Stimulated activated CD4-positive, alpha-beta T cell treated with anti-CD3 and anti-CD28 coated beads, TNF-alpha, amount 100 ng/mL, for 24 hours (primary cell): ENCODE data around the gene PRKAG1.

ENCODE experiments used
- DNase-seq, 3 experiments: peaks; one replicate each; pipeline ENCODE4 v3.0.0-alpha.2; 2020; ENCODE audit warnings: low read depth in 3 of 3

PRKAG1 gene

DNA sequence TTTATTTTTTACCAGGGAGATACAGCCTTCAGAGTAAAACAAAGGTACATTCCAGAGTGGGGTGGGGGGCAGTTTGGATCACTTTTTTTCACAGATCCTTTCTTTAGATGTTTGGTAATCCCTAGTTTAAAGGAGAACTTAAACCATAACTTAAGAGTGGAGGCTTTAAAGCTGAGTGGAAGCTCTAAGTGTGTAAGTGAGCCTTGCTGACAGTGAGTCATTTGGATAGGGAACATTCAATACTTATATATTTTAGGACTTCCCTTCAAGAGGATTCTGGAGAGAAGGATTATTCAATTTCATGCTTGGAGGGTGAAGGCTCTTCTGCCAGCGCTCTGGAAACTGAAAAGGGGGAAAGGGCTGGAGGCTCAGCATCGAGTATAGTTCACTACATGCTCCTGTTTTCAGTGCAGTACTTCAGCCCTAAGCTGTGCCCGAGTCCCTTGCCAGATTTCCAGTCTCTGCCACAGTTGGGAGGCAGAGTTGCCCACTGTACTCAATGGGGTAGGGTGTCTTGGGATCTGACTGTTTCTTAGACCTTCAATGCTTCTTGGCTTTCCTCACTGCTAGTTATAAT, 8.4 kb downstream of the PRKAG1 start:
- no peak for DNase-seq

DNA sequence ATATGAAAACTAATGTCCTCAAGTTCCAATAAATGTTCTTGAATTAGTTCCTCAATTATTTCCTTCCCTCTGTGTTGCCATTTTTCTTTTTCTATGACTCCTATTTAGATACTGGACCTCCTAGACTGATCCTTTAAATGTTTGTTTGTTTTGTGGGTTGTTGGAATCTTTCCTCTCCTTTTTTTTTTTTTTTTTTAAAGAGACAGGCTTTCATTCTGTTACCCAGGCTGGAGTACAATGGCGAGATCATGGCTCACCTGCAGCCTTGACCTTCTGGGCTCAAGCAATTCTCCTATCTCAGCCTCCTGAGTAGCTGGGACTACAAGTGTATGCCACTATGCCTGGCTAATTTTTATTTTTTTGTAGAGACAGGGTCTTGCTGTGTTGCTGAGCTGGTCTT, 9.6 kb downstream of the PRKAG1 start:
- no peak for DNase-seq

GRCh38 chr12:49000346-49000745, 18.2 kb downstream of the PRKAG1 start:
- no peak for DNase-seq

DNA sequence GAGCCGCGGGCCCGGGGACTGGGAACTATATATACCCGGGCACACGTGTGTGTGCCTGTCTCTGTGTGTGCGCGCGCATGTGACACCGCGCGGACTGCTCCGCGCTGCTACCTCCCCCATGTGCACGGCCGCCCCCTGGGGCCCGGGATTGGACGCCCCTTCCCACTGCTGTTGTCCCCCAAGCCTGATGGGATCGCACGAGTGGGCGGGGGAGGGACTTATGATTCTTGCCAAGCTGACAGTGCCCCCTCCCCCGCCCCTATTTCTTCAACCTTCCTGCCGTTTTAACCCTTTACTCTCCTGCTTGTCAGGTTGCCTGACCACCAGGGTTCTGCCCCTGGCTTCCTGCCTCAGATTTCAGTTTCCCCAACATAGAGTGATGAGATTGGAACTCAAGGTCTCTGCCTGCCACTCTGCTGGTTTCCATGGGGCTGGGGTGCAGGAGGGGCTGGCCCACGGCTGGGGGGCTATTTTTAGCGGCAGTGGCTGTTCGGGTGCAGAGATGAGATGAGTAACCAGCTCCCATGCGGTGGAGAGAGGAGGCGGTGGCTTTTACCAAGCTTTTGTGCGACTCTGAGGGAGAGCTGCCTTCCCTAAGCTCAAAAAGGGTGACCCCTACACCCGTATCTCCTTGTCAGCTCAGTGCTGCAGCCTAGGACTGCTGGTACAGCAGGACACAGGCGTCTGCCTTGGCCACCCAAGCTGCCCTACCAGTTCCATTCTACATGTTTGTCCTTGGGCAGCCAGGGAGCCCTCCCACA, 19.0 kb downstream of the PRKAG1 start, which contains the start of gene DDN:
Gene DDN, minus strand, starts transcription at position 5 of the 761 bp plus-strand sequence. CDS start 88 bp downstream, outside the sequence.
- DNase-seq, result peak in 1 of 3 experiments; percentile 47

- peak in 1 of 3 experiments; percentile 28 for DNase-seq
Observed at GRCh38 chr12:48998497-48999353, 19.9 kb downstream of the PRKAG1 start.

GRCh38 chr12:48997719-48998496, 20.7 kb downstream of the PRKAG1 start:
- DNase-seq, result no peak

DNA sequence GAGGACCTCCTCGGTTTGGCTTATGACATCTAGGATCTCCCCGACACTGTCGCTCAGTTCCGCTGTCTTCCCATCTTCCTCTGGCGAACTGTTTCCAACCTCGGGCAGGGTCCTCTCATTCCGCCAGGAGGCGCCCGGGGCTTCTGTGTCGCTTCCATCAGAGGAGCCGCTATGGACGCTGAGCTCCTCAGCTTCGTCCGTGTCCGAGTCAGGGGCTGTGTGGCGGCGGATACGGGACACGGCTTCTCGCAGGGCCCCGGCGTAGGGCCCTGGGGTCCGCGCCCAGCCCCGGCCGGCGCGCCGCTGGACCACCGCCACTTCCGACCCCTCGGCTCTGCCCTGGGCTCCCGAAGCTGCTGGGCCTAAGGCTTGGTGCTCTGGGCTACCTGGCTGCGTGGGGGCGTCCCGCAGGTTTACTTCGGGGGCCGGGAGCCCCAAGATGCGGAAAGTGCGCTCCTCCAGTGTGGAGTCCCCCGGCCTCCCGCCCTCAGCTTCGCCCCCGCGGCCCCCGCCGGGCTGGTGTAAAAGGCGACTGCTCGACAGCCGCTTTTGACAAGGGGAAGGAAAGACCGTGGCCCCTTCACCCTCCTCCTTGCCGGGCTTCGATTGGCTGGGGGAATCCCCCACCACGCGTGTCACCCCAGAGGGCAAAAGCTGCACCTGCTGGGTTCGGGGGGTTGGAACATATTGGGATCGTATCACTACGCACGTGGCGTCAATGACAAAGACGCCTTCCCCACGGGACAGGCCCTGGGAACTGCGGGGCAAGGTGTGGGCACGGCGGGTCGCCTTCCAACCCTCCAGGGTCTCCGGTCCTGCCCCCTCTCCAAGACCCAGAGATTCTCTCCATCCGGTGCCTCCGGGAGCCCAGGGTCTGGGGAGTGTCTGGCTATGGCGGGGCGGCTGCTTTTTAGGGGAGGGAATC, 21.5 kb downstream of the PRKAG1 start:
- DNase-seq, result peak in 1 of 3 experiments; percentile 70

GRCh38 chr12:48995086-48995879, 23.3 kb downstream of the PRKAG1 start:
- DNase-seq, result no peak

DNA sequence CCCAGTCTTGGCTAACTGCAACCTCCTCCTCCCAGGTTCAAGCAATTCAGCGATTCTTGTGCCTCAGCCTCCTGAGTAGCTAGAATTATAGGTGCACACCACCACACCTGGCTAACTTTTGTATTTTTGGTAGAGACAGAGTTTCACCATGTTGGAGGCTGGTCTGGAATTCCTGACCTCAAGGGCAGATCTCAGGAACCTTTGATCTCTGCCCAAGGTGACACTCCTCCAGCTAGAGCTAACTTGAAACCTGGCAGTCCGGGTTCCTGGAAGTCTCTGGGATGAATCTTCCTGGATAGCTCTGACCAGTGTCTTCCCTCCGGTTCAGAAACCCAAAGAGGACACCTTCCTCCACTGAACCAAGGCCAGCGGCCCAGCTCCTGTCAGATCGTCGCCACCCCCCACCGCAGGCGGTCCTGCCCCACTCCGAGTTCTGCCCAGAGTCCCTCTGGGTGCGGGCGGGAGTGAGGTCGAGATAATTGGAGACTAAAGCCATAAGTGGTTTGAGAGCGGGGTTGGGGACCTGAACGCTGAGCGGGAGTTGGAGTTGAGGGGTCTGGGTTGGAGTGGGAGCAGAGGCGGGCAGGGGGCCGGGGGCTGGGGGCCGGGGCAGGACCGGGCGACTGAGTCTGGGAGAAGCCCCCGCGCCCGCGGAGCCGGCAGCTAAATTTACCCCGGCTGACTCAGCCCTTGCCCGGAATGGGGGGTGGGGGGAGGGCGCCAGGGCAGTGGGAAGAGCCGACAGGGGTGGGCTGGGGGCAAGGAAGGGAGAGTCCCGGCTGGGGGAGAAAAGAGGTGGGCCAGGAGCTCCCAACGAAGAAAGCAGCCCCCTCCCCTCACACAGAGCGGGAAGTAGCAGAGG, 24.1 kb downstream of the PRKAG1 start:
- DNase-seq, result no peak

GRCh38 chr12:48993787-48994186, 24.8 kb downstream of the PRKAG1 start:
- DNase-seq, result no peak

DNA sequence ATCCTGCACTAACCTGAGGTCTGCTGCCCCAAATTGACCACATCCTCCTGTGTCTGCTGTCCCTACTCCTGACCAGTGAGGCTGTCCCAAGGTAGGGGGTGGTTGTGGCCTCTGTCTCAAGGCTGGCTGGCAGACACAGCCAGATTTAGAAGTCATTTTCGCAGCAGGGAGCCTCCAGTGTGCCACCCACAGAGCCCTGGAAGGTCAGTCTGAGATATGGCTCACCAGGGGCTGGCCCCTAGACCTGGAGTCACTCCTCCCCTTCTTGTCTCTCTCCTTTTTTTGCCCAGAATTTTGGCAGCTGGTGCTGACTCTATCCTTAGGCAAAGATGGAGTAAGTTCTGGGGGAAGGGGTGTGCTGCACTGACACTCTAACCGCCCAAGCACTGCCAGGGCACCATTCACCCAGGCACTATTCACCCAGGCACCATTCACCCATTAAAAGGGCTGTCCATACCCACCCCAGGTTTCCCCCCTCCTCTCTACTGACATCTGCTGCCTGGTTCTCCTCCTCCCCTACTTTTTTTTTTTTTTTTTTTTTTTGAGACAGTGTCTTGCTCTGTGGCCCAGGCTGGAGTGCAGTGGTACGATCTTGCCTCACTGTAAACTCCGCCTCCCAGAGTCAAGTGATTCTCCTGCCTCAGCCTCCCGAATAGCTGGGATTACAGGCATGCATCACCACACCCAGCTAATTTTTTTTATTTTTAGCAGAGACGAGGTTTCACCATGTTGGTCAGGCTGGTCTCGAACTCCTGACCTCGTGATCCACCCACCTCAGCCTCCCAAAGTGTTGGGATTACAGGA, 27.1 kb downstream of the PRKAG1 start:
- DNase-seq, result no peak

DNA sequence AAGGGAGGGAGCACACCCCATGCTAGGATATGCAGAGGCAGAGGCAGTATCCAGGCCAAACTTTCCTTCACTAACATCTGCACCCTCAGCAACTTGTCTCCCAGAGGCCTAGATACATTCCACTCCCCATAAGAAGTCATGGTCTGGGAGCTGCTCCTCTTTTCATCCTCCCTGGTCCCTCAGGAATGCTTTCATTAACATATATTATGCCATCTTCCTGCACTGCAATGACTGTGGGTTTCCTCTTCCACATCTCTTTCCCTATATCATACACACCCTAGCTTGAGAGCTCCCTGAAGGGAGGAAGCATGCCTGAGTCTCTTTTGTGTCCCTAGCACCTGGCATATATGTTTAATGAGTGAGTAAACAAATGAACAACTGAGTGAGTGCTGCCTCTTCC, 28.0 kb downstream of the PRKAG1 start:
- DNase-seq, result no peak

- DNase-seq, result peak; percentile 51 to 74 (median 56)
Observed at GRCh38 chr12:48988030-48988649, 30.4 kb downstream of the PRKAG1 start.

- DNase-seq, result no peak
Observed at GRCh38 chr12:48986720-48987291, 31.8 kb downstream of the PRKAG1 start.

DNA sequence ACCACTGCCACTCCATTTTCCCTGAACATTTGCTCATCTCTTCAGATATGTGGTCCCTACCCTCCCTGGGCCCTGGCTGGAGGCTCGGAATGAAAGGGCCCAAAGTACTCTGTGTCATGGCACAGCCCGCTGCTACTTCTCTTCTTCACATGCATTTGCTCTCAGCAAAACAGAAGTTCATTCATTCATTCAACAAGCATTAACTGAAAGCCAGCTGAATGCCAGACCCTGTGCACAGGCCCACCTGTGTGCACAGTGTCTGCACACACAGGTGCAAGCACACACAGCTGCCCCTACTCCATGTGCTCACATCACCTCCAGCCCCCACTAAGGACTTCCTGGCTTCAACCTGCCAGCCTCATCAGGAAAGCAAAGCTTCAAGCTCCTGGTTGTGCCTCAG, 32.7 kb downstream of the PRKAG1 start:
- no peak for DNase-seq

DNA sequence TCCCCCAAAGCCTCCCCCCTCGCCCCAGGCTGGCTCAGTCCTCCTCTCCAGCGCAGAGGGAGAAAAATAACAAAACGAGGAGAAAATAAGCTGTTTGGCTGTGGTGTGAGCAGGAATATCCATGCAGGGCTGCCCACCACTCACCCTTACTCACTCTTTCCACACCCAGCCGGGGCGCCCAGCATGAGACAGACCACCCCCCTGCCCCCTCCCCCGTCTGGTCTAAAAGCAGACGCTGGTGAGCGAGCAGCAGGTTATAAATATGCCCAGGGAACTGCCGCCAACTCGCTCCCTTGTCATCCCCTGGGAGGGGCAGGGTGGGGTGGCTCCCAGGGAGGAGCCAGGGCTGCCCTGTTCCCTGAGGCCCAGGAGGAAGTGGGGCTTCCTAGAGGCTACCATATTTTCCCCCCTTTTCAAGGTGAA, 33.1 kb downstream of the PRKAG1 start:
- DNase-seq, result no peak
